GM21529 (cell line): ENCODE results near the gene COL19A1.

Experiments
- ATAC-seq: cut with Tn5 transposase; IDR thresholded peaks from one replicate; pipeline ENCODE4 v1.9.1; 2021; ENCODE audit not compliant: unreplicated experiment

COL19A1 gene

GRCh38 chr6:70118670-70119069, 252.3 kb downstream of the COL19A1 start:
- no peak for ATAC-seq

GRCh38 chr6:70119218-70119835, 253.0 kb downstream of the COL19A1 start:
- no peak for ATAC-seq

- ATAC-seq = no peak
Measured at GRCh38 chr6:70124443-70124842, 258.1 kb downstream of the COL19A1 start.

- no peak for ATAC-seq
Measured at GRCh38 chr6:70124882-70125545, 258.7 kb downstream of the COL19A1 start.

GRCh38 chr6:70125602-70126001, 259.2 kb downstream of the COL19A1 start:
- no peak for ATAC-seq

GRCh38 chr6:70129341-70129740, 263.0 kb downstream of the COL19A1 start:
- ATAC-seq = no peak

GRCh38 chr6:70130865-70131264, 264.5 kb downstream of the COL19A1 start:
- ATAC-seq = no peak

GRCh38 chr6:70131528-70131927, 265.2 kb downstream of the COL19A1 start:
- ATAC-seq = peak; percentile 95

- ATAC-seq = no peak
Measured at GRCh38 chr6:70133246-70133645, 266.9 kb downstream of the COL19A1 start.

GRCh38 chr6:70134542-70134941, 268.2 kb downstream of the COL19A1 start:
- ATAC-seq = no peak

- no peak for ATAC-seq
Measured at GRCh38 chr6:70135219-70136160, 269.1 kb downstream of the COL19A1 start.

- no peak for ATAC-seq
Measured at GRCh38 chr6:70136996-70137395, 270.6 kb downstream of the COL19A1 start.

GRCh38 chr6:70140496-70140895, 274.1 kb downstream of the COL19A1 start:
- ATAC-seq = no peak

GRCh38 chr6:70142034-70142433, 275.7 kb downstream of the COL19A1 start:
- ATAC-seq = no peak

GRCh38 chr6:70145178-70145577, 278.8 kb downstream of the COL19A1 start:
- no peak for ATAC-seq

GRCh38 chr6:70149209-70149788, 282.9 kb downstream of the COL19A1 start:
- no peak for ATAC-seq

GRCh38 chr6:70150521-70150920, 284.2 kb downstream of the COL19A1 start:
- ATAC-seq = no peak

- no peak for ATAC-seq
Measured at GRCh38 chr6:70151616-70152015, 285.3 kb downstream of the COL19A1 start.

GRCh38 chr6:70152786-70153185, 286.4 kb downstream of the COL19A1 start:
- no peak for ATAC-seq

GRCh38 chr6:70157086-70157485, 290.7 kb downstream of the COL19A1 start:
- no peak for ATAC-seq

GRCh38 chr6:70160276-70160675, 293.9 kb downstream of the COL19A1 start:
- ATAC-seq = no peak
